ENCODE measurements around the gene NALCN.

DNA sequence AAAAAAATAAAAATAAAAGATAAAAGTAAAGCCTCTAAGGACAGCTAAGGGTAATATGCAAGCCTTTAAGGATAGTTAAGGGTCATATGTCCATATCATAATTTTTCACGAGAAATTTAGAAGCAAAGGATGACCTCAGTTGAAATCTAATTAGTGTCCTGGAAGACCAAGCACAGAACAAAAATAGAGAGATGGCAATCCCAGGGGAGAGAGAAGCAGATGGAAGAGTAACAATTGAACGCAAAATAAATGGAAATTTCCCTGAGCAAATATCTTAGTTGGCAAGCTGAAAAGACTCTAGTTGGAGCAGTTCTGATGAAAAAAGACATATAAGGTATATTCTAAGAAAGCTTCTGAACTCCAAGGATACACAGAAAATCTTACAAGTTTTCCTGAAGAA lies 275.4 kb downstream of the NALCN start:
- TF ChIP-seq, protein P1, sequence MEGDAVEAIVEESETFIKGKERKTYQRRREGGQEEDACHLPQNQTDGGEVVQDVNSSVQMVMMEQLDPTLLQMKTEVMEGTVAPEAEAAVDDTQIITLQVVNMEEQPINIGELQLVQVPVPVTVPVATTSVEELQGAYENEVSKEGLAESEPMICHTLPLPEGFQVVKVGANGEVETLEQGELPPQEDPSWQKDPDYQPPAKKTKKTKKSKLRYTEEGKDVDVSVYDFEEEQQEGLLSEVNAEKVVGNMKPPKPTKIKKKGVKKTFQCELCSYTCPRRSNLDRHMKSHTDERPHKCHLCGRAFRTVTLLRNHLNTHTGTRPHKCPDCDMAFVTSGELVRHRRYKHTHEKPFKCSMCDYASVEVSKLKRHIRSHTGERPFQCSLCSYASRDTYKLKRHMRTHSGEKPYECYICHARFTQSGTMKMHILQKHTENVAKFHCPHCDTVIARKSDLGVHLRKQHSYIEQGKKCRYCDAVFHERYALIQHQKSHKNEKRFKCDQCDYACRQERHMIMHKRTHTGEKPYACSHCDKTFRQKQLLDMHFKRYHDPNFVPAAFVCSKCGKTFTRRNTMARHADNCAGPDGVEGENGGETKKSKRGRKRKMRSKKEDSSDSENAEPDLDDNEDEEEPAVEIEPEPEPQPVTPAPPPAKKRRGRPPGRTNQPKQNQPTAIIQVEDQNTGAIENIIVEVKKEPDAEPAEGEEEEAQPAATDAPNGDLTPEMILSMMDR (IDR thresholded peaks at IDR 0.05): no peak
- TF ChIP-seq POLR2A (IDR thresholded peaks at IDR 0.05): no peak

All from lower leg skin (tissue), 3 donors.